ENCODE data around the gene YIF1A. TPM values are rescaled to one million over a fixed set of nuclear protein-coding genes. Genes with fewer than 3 reads are reported as not detected.

The YIF1A gene
- total RNA-seq, 1 donor from 2014 or later = 48.0 TPM

- Mint-ChIP-seq H3K4me3 (ENCODE audit: unreplicated experiment) (no peak overlapping the region), H3K9me3 (ENCODE audit: unreplicated experiment) (no peaks in the 10 kb centered on the region), H3K27me3 (ENCODE audit: unreplicated experiment) (peaks cover 11% of the 10 kb centered on the region), H3K4me1 (ENCODE audit: unreplicated experiment) (peaks cover 22% of the 10 kb centered on the region), H3K36me3 (ENCODE audit: low read depth, unreplicated experiment) (peaks cover 8% of the 10 kb centered on the region), H3K27ac (ENCODE audit: unreplicated experiment) (no peak overlapping the region)
- TF ChIP-seq CTCF (IDR thresholded peaks at IDR 0.05; ENCODE audit: unreplicated experiment) = no peak
- no peak for DNase-seq (ENCODE audit: low spot score)
Measured at GRCh38 chr11:66328031-66328301, 39.0 kb upstream of the YIF1A start.

GRCh38 chr11:66327171-66328030, 38.5 kb upstream of the YIF1A start:
- H3K4me3 Mint-ChIP-seq (ENCODE audit: unreplicated experiment) = peak overlapping the region; percentile 62

GRCh38 chr11:66326261-66327111, 37.5 kb upstream of the YIF1A start:
- no peak for TF ChIP-seq CTCF (IDR thresholded peaks at IDR 0.05; ENCODE audit: unreplicated experiment)
- H3K4me1 Mint-ChIP-seq (ENCODE audit: unreplicated experiment) = peaks cover 22% of the 10 kb centered on the region
- no peak overlapping the region for H3K4me3 Mint-ChIP-seq (ENCODE audit: unreplicated experiment)
- peaks cover 13% of the 10 kb centered on the region for H3K27me3 Mint-ChIP-seq (ENCODE audit: unreplicated experiment)
- peaks cover 8% of the 10 kb centered on the region for H3K36me3 Mint-ChIP-seq (ENCODE audit: low read depth, unreplicated experiment)
- DNase-seq (ENCODE audit: low spot score) = no peak
- no peaks in the 10 kb centered on the region for H3K9me3 Mint-ChIP-seq (ENCODE audit: unreplicated experiment)
- no peak overlapping the region for H3K27ac Mint-ChIP-seq (ENCODE audit: unreplicated experiment)

More at GRCh38 chr11:66327171-66328030, 38.5 kb upstream of the YIF1A start:
- peaks cover 8% of the 10 kb centered on the region for H3K36me3 Mint-ChIP-seq (ENCODE audit: low read depth, unreplicated experiment)
- TF ChIP-seq CTCF (IDR thresholded peaks at IDR 0.05; ENCODE audit: unreplicated experiment) = no peak
- peaks cover 22% of the 10 kb centered on the region for H3K4me1 Mint-ChIP-seq (ENCODE audit: unreplicated experiment)
- peak overlapping the region; percentile 14 for H3K27ac Mint-ChIP-seq (ENCODE audit: unreplicated experiment)
- peaks cover 11% of the 10 kb centered on the region for H3K27me3 Mint-ChIP-seq (ENCODE audit: unreplicated experiment)
- no peak for DNase-seq (ENCODE audit: low spot score)
- no peaks in the 10 kb centered on the region for H3K9me3 Mint-ChIP-seq (ENCODE audit: unreplicated experiment)

GRCh38 chr11:66325263-66325671, 36.3 kb upstream of the YIF1A start:
- Mint-ChIP-seq H3K4me3 (ENCODE audit: unreplicated experiment) (no peak overlapping the region), H3K27ac (ENCODE audit: unreplicated experiment) (no peak overlapping the region), H3K27me3 (ENCODE audit: unreplicated experiment) (peaks cover 16% of the 10 kb centered on the region), H3K4me1 (ENCODE audit: unreplicated experiment) (peaks cover 22% of the 10 kb centered on the region), H3K36me3 (ENCODE audit: low read depth, unreplicated experiment) (peaks cover 8% of the 10 kb centered on the region), H3K9me3 (ENCODE audit: unreplicated experiment) (no peaks in the 10 kb centered on the region)
- TF ChIP-seq CTCF (IDR thresholded peaks at IDR 0.05; ENCODE audit: unreplicated experiment) = no peak
- no peak for DNase-seq (ENCODE audit: low spot score)

GRCh38 chr11:66324664-66325063, 35.7 kb upstream of the YIF1A start:
- no peak overlapping the region for H3K27ac Mint-ChIP-seq (ENCODE audit: unreplicated experiment)
- H3K4me1 Mint-ChIP-seq (ENCODE audit: unreplicated experiment) = peaks cover 22% of the 10 kb centered on the region
- no peak for TF ChIP-seq CTCF (IDR thresholded peaks at IDR 0.05; ENCODE audit: unreplicated experiment)
- peaks cover 16% of the 10 kb centered on the region for H3K27me3 Mint-ChIP-seq (ENCODE audit: unreplicated experiment)
- H3K4me3 Mint-ChIP-seq (ENCODE audit: unreplicated experiment) = no peak overlapping the region
- no peaks in the 10 kb centered on the region for H3K9me3 Mint-ChIP-seq (ENCODE audit: unreplicated experiment)
- no peak for DNase-seq (ENCODE audit: low spot score)
- H3K36me3 Mint-ChIP-seq (ENCODE audit: low read depth, unreplicated experiment) = peaks cover 8% of the 10 kb centered on the region
